HG03520 (cell line): ENCODE measurements around the gene SMIM1.
"Not testable (repeated sequence)": the region's sequence is repeated elsewhere in the genome, so short reads cannot be mapped to it uniquely, and the experiment has no call there.

ENCODE experiments used
- ATAC-seq: cut with Tn5 transposase; IDR thresholded peaks from one replicate; pipeline ENCODE4 v1.9.1; 2021; ENCODE audit warnings: mild to moderate bottlenecking, moderate library complexity; ENCODE audit not compliant: unreplicated experiment

The SMIM1 gene

DNA sequence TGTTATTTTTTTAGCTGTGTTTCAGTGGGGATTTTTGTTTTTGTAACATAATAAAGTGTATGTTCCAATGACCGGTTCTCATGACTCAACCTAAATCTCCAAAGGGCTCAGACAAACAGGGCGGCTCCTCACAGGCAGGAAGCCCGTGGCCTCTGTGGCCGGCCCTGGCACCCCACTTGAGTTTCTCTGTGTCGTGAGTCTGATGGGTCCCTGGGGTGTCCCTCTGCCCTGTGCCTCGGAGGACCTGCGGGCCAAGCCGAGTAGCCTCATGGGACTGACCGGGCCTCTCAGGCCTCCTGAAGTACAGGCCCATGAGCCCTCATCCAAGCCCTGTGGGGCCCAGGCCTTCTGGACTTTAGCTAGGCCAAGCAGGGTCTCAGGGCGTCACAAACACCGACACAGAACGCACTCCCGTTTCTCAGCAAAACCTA, 36.4 kb upstream of the SMIM1 start:
- ATAC-seq = no peak

- no peak for ATAC-seq
Observed at GRCh38 chr1:3736708-3737107, 35.8 kb upstream of the SMIM1 start.

GRCh38 chr1:3738943-3739342, 33.6 kb upstream of the SMIM1 start:
- no peak for ATAC-seq

DNA sequence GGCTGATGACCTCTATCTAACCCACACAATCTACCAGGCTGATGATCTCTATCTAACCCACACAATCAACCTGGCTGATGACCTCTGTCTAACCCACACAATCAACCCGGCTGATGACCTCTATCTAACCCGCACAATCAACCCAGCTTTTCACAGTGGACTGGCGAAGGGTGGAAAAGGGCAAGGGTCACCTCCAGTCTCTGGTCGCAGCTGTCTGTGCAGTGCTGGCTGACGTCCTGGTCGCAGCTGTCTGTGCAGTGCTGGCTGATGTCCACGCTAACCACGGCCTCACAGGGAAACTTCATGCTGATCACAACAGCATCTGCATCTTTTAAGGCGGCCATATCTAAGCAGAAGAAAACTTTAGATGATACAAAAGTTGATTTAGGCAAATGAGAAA, 32.5 kb upstream of the SMIM1 start:
- ATAC-seq = no peak

GRCh38 chr1:3740752-3741151, 31.8 kb upstream of the SMIM1 start:
- ATAC-seq = no peak

GRCh38 chr1:3741566-3742438, 30.7 kb upstream of the SMIM1 start:
- no peak for ATAC-seq

DNA sequence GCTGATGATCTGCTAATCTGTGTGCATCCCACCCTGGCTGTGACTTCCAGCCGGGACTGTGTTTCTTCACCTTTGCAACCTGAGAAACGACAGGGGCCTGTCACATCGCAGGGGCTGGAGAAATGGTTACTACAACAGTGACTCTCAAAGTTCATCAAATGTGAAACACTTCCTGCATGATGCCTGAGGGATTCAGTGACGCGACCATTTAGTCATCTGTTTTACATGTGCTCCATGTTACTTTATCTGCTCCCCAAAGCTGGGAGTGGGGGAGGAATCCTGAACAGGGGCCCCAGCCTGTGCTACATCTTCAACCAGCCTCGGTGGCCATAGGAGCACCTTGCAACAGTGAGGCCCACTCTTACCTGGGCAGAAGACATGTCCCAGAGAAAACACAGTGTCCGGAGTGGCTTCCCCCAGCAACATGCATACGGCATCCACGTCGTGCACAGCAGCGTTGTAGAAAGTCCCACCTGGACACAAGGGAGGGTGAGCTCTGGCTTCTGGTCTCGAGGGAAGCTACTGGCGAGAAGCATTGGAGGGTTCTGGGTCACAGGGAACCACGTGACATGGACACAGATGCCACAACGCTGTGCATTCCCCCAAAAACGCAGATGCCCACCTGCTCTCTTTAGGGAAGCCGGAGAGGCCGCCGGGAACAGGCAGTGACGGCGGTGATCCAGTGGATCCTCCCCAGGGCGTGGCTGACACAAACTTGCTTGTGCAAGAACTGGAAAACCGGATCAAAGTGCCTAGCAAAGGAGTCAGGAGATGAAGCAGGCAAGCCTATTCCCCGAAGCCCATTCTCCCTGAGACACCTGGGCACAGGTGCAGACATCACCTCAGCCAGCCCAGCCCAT, 29.9 kb upstream of the SMIM1 start:
- ATAC-seq = no peak

- no peak for ATAC-seq
Observed at GRCh38 chr1:3743421-3743820, 29.1 kb upstream of the SMIM1 start.

DNA sequence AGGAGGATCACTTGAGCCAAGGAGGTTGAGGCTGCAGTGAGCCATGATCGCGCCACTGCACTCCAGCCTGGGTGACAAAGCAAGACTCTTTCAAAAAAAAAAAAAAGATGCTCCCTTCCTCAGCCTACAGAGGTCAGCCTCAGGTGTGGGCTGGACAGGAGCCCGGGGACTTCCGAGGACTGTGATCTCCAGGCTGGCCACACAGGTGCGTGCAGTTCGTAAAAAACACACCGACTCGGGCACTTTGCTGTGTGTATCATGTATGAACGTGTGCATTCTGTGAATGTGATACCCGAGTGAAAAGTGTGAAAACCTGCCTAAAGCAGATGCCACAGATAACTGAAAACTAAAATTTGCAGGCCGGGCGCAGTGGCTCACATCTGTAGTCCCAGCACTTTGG, 28.7 kb upstream of the SMIM1 start:
- ATAC-seq = no peak

GRCh38 chr1:3744646-3745045, 27.9 kb upstream of the SMIM1 start:
- ATAC-seq = no peak

DNA sequence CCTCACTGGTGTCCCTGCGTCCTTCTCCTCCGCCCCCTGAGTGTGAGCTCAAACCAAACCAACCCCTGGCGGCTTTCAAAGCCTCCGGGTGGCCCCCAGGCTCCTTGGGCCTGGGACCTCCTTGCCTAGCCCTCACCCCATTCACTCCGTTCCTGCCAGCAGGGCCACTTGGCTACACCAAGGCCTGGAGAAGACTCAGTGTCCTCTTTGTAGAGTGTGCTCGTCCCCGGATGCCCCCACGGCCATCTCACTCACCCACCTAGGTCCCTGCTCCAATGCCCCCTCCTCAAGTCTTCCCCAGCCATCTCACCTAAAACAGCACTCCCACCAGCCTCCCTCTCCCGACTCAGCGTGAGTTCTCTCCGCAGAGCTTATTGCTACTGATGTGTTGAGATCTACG, 27.5 kb upstream of the SMIM1 start:
- no peak for ATAC-seq

GRCh38 chr1:3745590-3746381, 26.8 kb upstream of the SMIM1 start:
- no peak for ATAC-seq

DNA sequence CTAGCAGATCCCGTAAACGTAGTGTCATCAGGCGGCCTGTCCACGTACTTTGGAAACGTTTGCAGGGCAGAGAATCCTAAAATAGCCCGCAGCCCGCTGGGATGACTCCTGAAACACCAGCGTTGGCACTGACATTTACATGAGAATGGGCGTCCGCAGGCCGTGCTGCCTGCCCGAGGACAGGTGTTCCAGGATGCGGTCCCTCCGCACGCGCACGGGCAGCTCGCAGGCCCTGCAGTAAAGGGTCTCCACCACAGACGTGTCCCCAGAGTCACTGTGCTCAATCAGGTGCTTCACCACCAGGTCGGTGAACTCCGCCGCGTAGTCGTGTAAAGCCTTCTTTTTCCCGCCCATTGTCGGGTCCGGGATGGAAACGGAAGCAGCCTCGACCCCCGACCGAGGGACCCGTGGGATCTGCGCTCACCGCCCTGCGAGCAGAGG, 26.1 kb upstream of the SMIM1 start:
- ATAC-seq = no peak

- no peak for ATAC-seq
Observed at GRCh38 chr1:3746830-3747521, 25.6 kb upstream of the SMIM1 start.

GRCh38 chr1:3747522-3747848, 25.1 kb upstream of the SMIM1 start:
- ATAC-seq = no peak

DNA sequence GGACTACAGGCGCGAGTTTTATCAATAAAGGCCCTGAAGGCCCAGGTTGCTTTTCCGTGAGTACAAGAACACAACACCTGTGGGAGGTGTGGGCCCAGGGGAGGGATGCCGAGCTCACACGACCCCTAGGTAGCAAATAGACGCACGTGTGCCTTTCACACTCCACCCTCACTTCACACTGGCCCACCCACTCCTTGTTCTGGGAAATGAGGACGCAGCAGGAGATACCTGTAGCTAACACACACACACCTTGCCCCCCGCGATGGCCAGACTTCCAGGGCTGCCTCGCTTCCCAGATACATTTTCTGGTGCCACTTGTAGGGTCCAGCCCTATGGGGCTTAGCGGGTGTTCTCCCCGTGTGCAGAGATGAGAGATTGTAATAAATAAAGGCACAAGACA, 24.6 kb upstream of the SMIM1 start:
- no peak for ATAC-seq

DNA sequence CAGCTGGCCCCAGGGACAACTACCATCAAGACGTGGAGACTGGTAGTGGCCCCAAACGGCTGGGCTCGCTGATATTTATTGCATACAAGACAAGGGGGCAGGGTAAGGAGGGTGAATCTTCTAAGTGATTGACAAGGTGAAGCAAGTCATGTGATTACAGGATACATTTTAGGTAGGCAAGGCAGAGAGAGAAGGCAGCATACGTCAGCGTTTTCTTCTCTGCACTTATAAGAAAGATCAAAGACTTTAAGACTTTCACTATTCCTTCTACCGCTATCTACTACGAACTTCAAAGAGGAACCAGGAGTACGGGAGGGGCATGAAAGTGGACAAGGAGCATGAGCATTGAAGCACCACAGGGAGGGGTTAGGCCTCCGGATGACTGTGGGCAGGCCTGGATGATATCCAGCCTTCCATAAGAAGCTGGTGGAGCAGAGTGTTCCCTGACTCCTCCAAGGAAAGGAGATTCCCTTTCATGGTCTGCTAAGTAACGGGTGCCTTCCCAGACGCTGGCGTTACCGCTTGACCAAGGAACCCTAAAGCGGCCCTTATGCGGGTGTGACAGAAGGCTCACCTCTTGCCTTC, 24.1 kb upstream of the SMIM1 start:
- not testable (repeated sequence) for ATAC-seq

- no peak for ATAC-seq
Observed at GRCh38 chr1:3749512-3749911, 23.0 kb upstream of the SMIM1 start.

DNA sequence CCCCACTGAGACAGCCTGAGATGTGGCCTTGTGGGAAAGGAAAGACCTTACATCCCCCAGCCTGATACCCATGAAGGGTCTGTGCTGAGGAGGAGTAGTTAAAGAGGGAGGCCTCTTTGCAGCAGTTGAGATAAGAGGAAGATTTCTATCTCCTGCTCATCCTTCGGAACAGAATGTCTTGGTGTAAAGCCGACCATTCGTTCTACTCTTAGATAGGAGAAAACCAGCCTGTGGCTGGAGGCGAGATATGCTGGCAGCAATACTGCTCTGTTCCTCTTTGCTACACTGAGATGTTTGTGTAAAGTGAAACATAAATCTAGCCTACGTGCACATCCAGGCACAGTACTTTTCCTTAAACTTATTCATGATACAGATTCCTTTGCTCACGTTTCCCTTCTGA, 21.8 kb upstream of the SMIM1 start:
- no peak for ATAC-seq

GRCh38 chr1:3752400-3752945, 20.1 kb upstream of the SMIM1 start, which contains the start of gene CCDC27:
CCDC27 (plus strand) TSS chr1:3752450; CDS start chr1:3752482, 32 bp downstream.
- no peak for ATAC-seq
